Pancreas (tissue), 10 donors: ENCODE results near the gene FAM81A. TPM values are rescaled to one million over a fixed set of nuclear protein-coding genes. Genes with fewer than 3 reads are reported as not detected.

Experiments used
- ATAC-seq, 4 donors: fragments of 200-7000 bp; cut with Tn5 transposase; one replicate each; pipeline versions ENCODE4 v1.8.0 to v1.9.1; 2020; ENCODE audit warnings: mild to moderate bottlenecking in 4 of 4, moderate library complexity in 4 of 4
- DNase-seq, 6 donors: peaks; one replicate each; pipeline ENCODE4 v3.0.0-alpha.2; 2020
- FAIRE-seq: peaks from 2 replicates; lab custom pipeline; 2012; peaks lifted over from hg19 to GRCh38; lab: Jason Lieb, UNC
- H3K27ac ChIP-seq, 4 donors: fragments of 200-600 bp; sonication (generic); 1 replicate in 3 of 4; 2 replicates in 1 of 4; pipeline versions ENCODE4 v1.5.0 to v1.8.0; 2020
- H3K27me3 ChIP-seq, 4 donors: fragments of 200-600 bp; one replicate each; pipeline ENCODE4 v1.8.0; 2021
- H3K36me3 ChIP-seq, 3 donors: fragments of 200-600 bp; sonication (generic) in 1 of 3; one replicate each; pipeline versions ENCODE4 v1.5.0 to v1.8.0; 2020 to 2021
- H3K4me1 ChIP-seq, 3 donors: fragments of 200-600 bp; one replicate each; pipeline ENCODE4 v1.8.0; 2021
- H3K4me3 ChIP-seq, 4 donors: fragments of 200-600 bp; sonication (generic) in 2 of 4; one replicate each; pipeline versions ENCODE4 v1.5.0 to v1.8.0; 2020 to 2021
- H3K9me3 ChIP-seq, 4 donors: fragments of 200-600 bp; one replicate each; pipeline ENCODE4 v1.8.0; 2021
- WGBS, 2 donors: extraction: QIAGEN DNeasy Blood & Tissue Kit; methylation state at CpG; one replicate each; pipeline ENCODE4 v1.1.7; 2013; 5-methylcytosine and 5-hydroxymethylcytosine counted together
- intact Hi-C, 3 donors: fragments of 100-400 bp; cut with DNase I; formaldehyde crosslinking; loops; one replicate each; pipeline versions ENCODE4 v1.11.1 to v1.14.2; 2022
- polyA plus RNA-seq, 2 donors: library from polyadenylated mRNA; stranded (reverse); fragments of 200-250 nt; gene quantifications; one replicate each; pipeline ENCODE4 v1.2.3, GENCODE V29; 2013
- total RNA-seq, 6 donors: library from RNA; stranded (reverse); fragmentation: NEBNext Ultra II Directional in 4 of 6; extraction: Animal tissue kit (Norgen Biotek cat#: 25700) in 4 of 6; gene quantifications; one replicate each; pipeline versions ENCODE4 v1.2.1 to v1.2.4, GENCODE V29; 2021 to 2023
- TF ChIP-seq, protein P1 (sequence below), 4 donors: fragments of 200-600 bp; sonication (generic) in 3 of 4; IDR thresholded peaks; one replicate each; pipeline versions ENCODE4 v1.5.0 to v1.8.0; 2021; ENCODE audit warnings: antibody characterized with exemption in 4 of 4
- donor health status: healthy with polysubstance abuse.
- donor health status: DM: no; HTN: no; CAD: no; lungs with moderate emphysema.
- donor health status: DM: no; HTN: no; CAD: no.
- donor health status: control.
- donor health status: control.
- donor health status: Bipolar disorder and iron deficiency.
- donor health status: DM: yes; HTN: yes; CAD: no.
- donor health status: DM: no; HTN: no; CAD: no.
- donor health status: DM: no; HTN: no; CAD: no.
- donor health status: DM: yes; HTN: yes; CAD: no.

The FAM81A gene
- total and polyA plus RNA-seq, 8 donors = 0.34 to 2.2 (median 0.62) TPM

GRCh38 chr15:59401824-59402569, 36.0 kb upstream of the FAM81A start:
- intact Hi-C loops = no loop called here
- ATAC-seq = no peak
- FAIRE-seq = no peak
- 48 to 51% methylated on average over 15 of the region's 15 CpGs for WGBS, 2 donors
- H3K4me3 ChIP-seq = no peak overlapping the region
- TF ChIP-seq, protein P1, sequence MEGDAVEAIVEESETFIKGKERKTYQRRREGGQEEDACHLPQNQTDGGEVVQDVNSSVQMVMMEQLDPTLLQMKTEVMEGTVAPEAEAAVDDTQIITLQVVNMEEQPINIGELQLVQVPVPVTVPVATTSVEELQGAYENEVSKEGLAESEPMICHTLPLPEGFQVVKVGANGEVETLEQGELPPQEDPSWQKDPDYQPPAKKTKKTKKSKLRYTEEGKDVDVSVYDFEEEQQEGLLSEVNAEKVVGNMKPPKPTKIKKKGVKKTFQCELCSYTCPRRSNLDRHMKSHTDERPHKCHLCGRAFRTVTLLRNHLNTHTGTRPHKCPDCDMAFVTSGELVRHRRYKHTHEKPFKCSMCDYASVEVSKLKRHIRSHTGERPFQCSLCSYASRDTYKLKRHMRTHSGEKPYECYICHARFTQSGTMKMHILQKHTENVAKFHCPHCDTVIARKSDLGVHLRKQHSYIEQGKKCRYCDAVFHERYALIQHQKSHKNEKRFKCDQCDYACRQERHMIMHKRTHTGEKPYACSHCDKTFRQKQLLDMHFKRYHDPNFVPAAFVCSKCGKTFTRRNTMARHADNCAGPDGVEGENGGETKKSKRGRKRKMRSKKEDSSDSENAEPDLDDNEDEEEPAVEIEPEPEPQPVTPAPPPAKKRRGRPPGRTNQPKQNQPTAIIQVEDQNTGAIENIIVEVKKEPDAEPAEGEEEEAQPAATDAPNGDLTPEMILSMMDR (IDR thresholded peaks at IDR 0.05) = no peak
- H3K27ac ChIP-seq = no peak overlapping the region
- no peak for DNase-seq
- no peaks in the 10 kb centered on the region for H3K9me3 ChIP-seq
- H3K4me1 ChIP-seq = no peaks in the 10 kb centered on the region
- H3K36me3 ChIP-seq = no peaks in the 10 kb centered on the region
- H3K27me3 ChIP-seq = no peaks in the 10 kb centered on the region

DNA sequence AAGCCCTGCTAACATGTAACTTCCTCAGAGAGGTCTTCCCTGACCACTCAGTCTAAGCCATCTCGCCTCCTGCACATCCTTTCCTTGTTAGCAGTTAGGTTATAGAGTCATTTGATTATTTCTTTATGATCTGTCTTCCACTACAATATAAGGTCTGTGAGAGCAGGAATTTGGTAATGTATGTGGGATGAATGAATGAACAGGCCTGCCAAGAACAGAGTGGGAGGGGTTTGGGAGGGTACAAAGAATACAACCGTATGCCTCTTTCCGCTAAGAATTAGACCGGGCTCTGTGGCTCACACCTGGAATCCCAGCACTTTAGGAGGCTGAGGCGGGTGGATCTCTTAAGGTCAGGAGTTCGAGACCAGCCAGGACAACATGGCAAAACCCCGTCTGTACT, 32.9 kb upstream of the FAM81A start:
- intact Hi-C loops = no loop called here
- no peaks in the 10 kb centered on the region for H3K27me3 ChIP-seq
- TF ChIP-seq, protein P1 (IDR thresholded peaks at IDR 0.05) = no peak
- H3K27ac ChIP-seq = no peak overlapping the region
- no peaks in the 10 kb centered on the region for H3K9me3 ChIP-seq
- no peak overlapping the region for H3K4me3 ChIP-seq
- no peak for DNase-seq
- no peaks in the 10 kb centered on the region for H3K36me3 ChIP-seq
- H3K4me1 ChIP-seq = peaks cover 0 to 5% (median 0%) of the 10 kb centered on the region in 3 donors
- no peak for FAIRE-seq
- 74 to 76% methylated on average over 7 of the region's 7 CpGs for WGBS, 2 donors
- ATAC-seq = no peak

- FAIRE-seq = no peak
- WGBS, 2 donors = 53 to 70% methylated on average over 3 of the region's 3 CpGs
- peaks cover 0 to 12% (median 0%) of the 10 kb centered on the region in 3 donors for H3K4me1 ChIP-seq
- no peak overlapping the region for H3K4me3 ChIP-seq
- TF ChIP-seq, protein P1 (IDR thresholded peaks at IDR 0.05) = no peak
- DNase-seq = no peak
- intact Hi-C loops = no loop called here
- H3K9me3 ChIP-seq = no peaks in the 10 kb centered on the region
- no peaks in the 10 kb centered on the region for H3K27me3 ChIP-seq
- no peaks in the 10 kb centered on the region for H3K36me3 ChIP-seq
- H3K27ac ChIP-seq = no peak overlapping the region
- peak in 1 of 4 donors; percentile 26 for ATAC-seq
Observed at GRCh38 chr15:59406446-59406845, 31.5 kb upstream of the FAM81A start.

DNA sequence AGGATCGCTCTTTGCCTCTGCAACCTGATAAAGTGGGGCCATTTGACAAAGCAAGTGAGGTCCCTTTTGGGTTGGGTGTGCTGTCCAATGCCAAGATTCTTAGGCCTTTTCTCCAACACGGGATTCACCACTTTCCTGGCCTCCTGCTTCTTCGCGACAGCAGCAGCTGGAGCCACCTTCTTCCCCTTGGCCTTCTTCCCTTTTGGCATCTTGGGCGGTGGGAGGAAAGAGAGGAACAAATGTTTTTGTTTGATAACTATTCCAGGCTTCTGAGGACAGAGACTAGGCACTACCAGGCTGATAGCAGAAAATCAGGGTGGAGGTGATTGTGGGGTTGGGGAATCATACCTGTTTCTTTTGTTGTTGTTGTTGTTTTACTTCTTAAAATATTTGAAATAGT, 30.0 kb upstream of the FAM81A start:
- Histone ChIP-seq H3K27me3 (no peaks in the 10 kb centered on the region), H3K36me3 (no peaks in the 10 kb centered on the region), H3K4me3 (no peak overlapping the region), H3K4me1 (peaks cover 0 to 12% (median 0%) of the 10 kb centered on the region in 3 donors), H3K27ac (no peak overlapping the region), H3K9me3 (no peaks in the 10 kb centered on the region)
- DNase-seq (no peak), FAIRE-seq (no peak), ATAC-seq (no peak)
- WGBS, 2 donors = 83 to 85% methylated on average over 5 of the region's 5 CpGs
- TF ChIP-seq, protein P1 (IDR thresholded peaks at IDR 0.05) = no peak
- intact Hi-C loops = no loop called here

GRCh38 chr15:59410391-59410896, 27.5 kb upstream of the FAM81A start:
- Histone ChIP-seq H3K27ac (peak overlapping the region in 2 of 4 donors; percentile 38 to 48), H3K4me1 (peaks cover 0 to 12% (median 0%) of the 10 kb centered on the region in 3 donors), H3K27me3 (no peaks in the 10 kb centered on the region), H3K4me3 (no peak overlapping the region), H3K36me3 (no peaks in the 10 kb centered on the region), H3K9me3 (no peaks in the 10 kb centered on the region)
- intact Hi-C loops = no loop called here
- DNase-seq = peak in 2 of 6 donors; percentile 14 to 18
- peak; percentile 79 to 87 (median 82) for ATAC-seq
- TF ChIP-seq, protein P1 (IDR thresholded peaks at IDR 0.05) = no peak
- FAIRE-seq = no peak
- WGBS, 2 donors = 2 to 5% methylated on average over 2 of the region's 2 CpGs
